CD1c-positive myeloid dendritic cell (primary cell): ENCODE results near the gene CSAD.

Source experiments
- DNase-seq: peaks from one replicate; pipeline ENCODE4 v3.0.0-alpha.2; 2016; ENCODE audit errors: extremely low spot score

The CSAD gene

GRCh38 chr12:53199700-53200099 is 19.0 kb upstream of the CSAD start:
- DNase-seq = no peak

GRCh38 chr12:53198486-53199110 is 17.9 kb upstream of the CSAD start:
- no peak for DNase-seq

- no peak for DNase-seq
Observed at GRCh38 chr12:53197011-53197640, 16.4 kb upstream of the CSAD start.

- DNase-seq = no peak
Observed at GRCh38 chr12:53196486-53196885, 15.8 kb upstream of the CSAD start.

- DNase-seq = no peak
Observed at GRCh38 chr12:53195516-53196420, 15.0 kb upstream of the CSAD start.

- no peak for DNase-seq
Observed at GRCh38 chr12:53194973-53195372, 14.2 kb upstream of the CSAD start.

GRCh38 chr12:53193985-53194716 is 13.4 kb upstream of the CSAD start:
- DNase-seq = no peak

- DNase-seq = no peak
Observed at GRCh38 chr12:53193040-53193439, 12.3 kb upstream of the CSAD start.

GRCh38 chr12:53192531-53193021 is 11.9 kb upstream of the CSAD start:
- DNase-seq = no peak

- DNase-seq = no peak
Observed at GRCh38 chr12:53191885-53192530, 11.3 kb upstream of the CSAD start.

GRCh38 chr12:53191096-53191884 is 10.6 kb upstream of the CSAD start:
- no peak for DNase-seq

GRCh38 chr12:53190108-53190729 is 9.5 kb upstream of the CSAD start:
- no peak for DNase-seq

GRCh38 chr12:53187145-53187899 is 6.6 kb upstream of the CSAD start:
- DNase-seq = no peak

GRCh38 chr12:53186745-53187144 is 6.0 kb upstream of the CSAD start:
- no peak for DNase-seq

- no peak for DNase-seq
Observed at GRCh38 chr12:53185582-53186153, 4.9 kb upstream of the CSAD start.

GRCh38 chr12:53184828-53185227 is 4.1 kb upstream of the CSAD start:
- DNase-seq = no peak

- peak; percentile 85 for DNase-seq
Observed at GRCh38 chr12:53182903-53183302, 2.2 kb upstream of the CSAD start.

- no peak for DNase-seq
Observed at GRCh38 chr12:53181935-53182334, 1.2 kb upstream of the CSAD start.
